Astrocyte (in vitro differentiated cells and primary cell): ENCODE results near the gene NLRP8. TPM values are rescaled to one million over a fixed set of nuclear protein-coding genes. Genes with fewer than 3 reads are reported as not detected.

ENCODE experiments used
- DNase-seq: peaks from one replicate; pipeline ENCODE4 v3.0.0-alpha.2; 2010; ENCODE audit warnings: low read depth
- FAIRE-seq: peaks from 2 replicates; lab custom pipeline; 2011; peaks lifted over from hg19 to GRCh38; lab: Jason Lieb, UNC
- H2AFZ ChIP-seq: 2 replicates; pipeline ENCODE4 v1.6.0; 2012; ENCODE audit warnings: low read depth, low read length, inconsistent platforms
- H3K27ac ChIP-seq: 2 replicates; pipeline ENCODE4 v1.5.1; 2011; ENCODE audit warnings: low read depth, low read length, inconsistent platforms
- H3K27me3 ChIP-seq: 2 replicates; pipeline ENCODE4 v1.6.0; 2011; ENCODE audit warnings: low read length, inconsistent platforms; ENCODE audit not compliant: insufficient read depth
- H3K36me3 ChIP-seq: 2 replicates; pipeline ENCODE4 v1.5.1; 2011; ENCODE audit warnings: low read length, inconsistent platforms; ENCODE audit not compliant: insufficient read depth
- H3K4me1 ChIP-seq: 2 replicates; pipeline ENCODE4 v1.5.1; 2011; ENCODE audit warnings: low read length, inconsistent platforms; ENCODE audit not compliant: insufficient read depth
- H3K4me2 ChIP-seq: 2 replicates; pipeline ENCODE4 v1.6.0; 2012; ENCODE audit warnings: low read length, inconsistent platforms
- H3K4me3 ChIP-seq: 2 replicates; pipeline ENCODE4 v1.5.1; 2011; ENCODE audit warnings: low read depth, mild to moderate bottlenecking, low read length, inconsistent platforms; ENCODE audit not compliant: insufficient read depth
- H3K79me2 ChIP-seq: 2 replicates; pipeline ENCODE4 v1.6.0; 2012; ENCODE audit warnings: mild to moderate bottlenecking, low read length, inconsistent platforms; ENCODE audit not compliant: insufficient read depth
- H3K9ac ChIP-seq: 2 replicates; pipeline ENCODE4 v1.6.0; 2012; ENCODE audit warnings: mild to moderate bottlenecking, low read length, inconsistent platforms
- H3K9me3 ChIP-seq: 2 replicates; pipeline ENCODE4 v1.5.1; 2012; ENCODE audit warnings: low read depth, mild to moderate bottlenecking, low read length, inconsistent platforms; ENCODE audit not compliant: insufficient read depth
- H4K20me1 ChIP-seq: 2 replicates; pipeline ENCODE4 v1.6.0; 2012; ENCODE audit warnings: low read length, inconsistent platforms; ENCODE audit not compliant: insufficient read depth
- H3K27ac Mint-ChIP-seq: one replicate; pipeline ENCODE4 v1.8.0; 2021; ENCODE audit warnings: mild to moderate bottlenecking, mixed read lengths; ENCODE audit not compliant: unreplicated experiment
- H3K27me3 Mint-ChIP-seq: one replicate; pipeline ENCODE4 v1.8.0; 2021; ENCODE audit warnings: low read depth, mixed read lengths; ENCODE audit not compliant: unreplicated experiment
- H3K36me3 Mint-ChIP-seq: one replicate; pipeline ENCODE4 v1.8.0; 2021; ENCODE audit warnings: low read depth, mixed read lengths; ENCODE audit not compliant: unreplicated experiment
- H3K4me1 Mint-ChIP-seq: one replicate; pipeline ENCODE4 v1.8.0; 2021; ENCODE audit warnings: low read depth, mixed read lengths; ENCODE audit not compliant: unreplicated experiment
- H3K4me3 Mint-ChIP-seq: one replicate; pipeline ENCODE4 v1.8.0; 2021; ENCODE audit warnings: mild to moderate bottlenecking, moderate library complexity, mixed read lengths; ENCODE audit not compliant: unreplicated experiment
- H3K9me3 Mint-ChIP-seq: one replicate; pipeline ENCODE4 v1.8.0; 2021; ENCODE audit warnings: mild to moderate bottlenecking, mixed read lengths; ENCODE audit not compliant: unreplicated experiment
- CTCF ChIP-seq: IDR thresholded peaks from 2 replicates; pipeline ENCODE4 v1.5.1; 2011; ENCODE audit warnings: low read depth, mild to moderate bottlenecking, inconsistent platforms, low read length, moderate library complexity; ENCODE audit not compliant: insufficient read depth
- EZH2 ChIP-seq: IDR thresholded peaks from 2 replicates; pipeline ENCODE4 v1.6.1; 2012; ENCODE audit warnings: mild to moderate bottlenecking, low read length, inconsistent platforms; ENCODE audit not compliant: insufficient read depth
- total RNA-seq: library from RNA; stranded (reverse); gene quantifications from 2 replicates; pipeline ENCODE4 v1.2.1, GENCODE V29; 2021

Gene NLRP8
- total RNA-seq, 1 donor from 2014 or later: not detected

GRCh38 chr19:56026769-56027168 lies 79.1 kb downstream of the NLRP8 start:
- H3K36me3 Mint-ChIP-seq: no peaks in the 10 kb centered on the region
- H3K79me2 ChIP-seq: no peaks in the 10 kb centered on the region
- no peaks in the 10 kb centered on the region for H3K4me1 Mint-ChIP-seq
- TF ChIP-seq EZH2 (no peak), CTCF (no peak)
- H3K4me3 ChIP-seq: no peak overlapping the region
- H3K9me3 Mint-ChIP-seq: peaks cover 18% of the 10 kb centered on the region
- no peak overlapping the region for H3K9ac ChIP-seq
- H3K27ac Mint-ChIP-seq: no peak overlapping the region
- no peak overlapping the region for H3K4me3 Mint-ChIP-seq
- DNase-seq (no peak), FAIRE-seq (no peak)
- H2AFZ ChIP-seq: no peak overlapping the region
- no peaks in the 10 kb centered on the region for H4K20me1 ChIP-seq
- H3K27me3 ChIP-seq: no peaks in the 10 kb centered on the region
- H3K4me2 ChIP-seq: no peak overlapping the region
- no peaks in the 10 kb centered on the region for H3K36me3 ChIP-seq
- H3K9me3 ChIP-seq: peaks cover 16% of the 10 kb centered on the region
- no peak overlapping the region for H3K27ac ChIP-seq
- no peaks in the 10 kb centered on the region for H3K27me3 Mint-ChIP-seq
- H3K4me1 ChIP-seq: no peaks in the 10 kb centered on the region

Other genes with a start within 250 kb of the NLRP8 start
- not detected in 2 replicates for gene NLRP9, start 209.4 kb upstream of the NLRP8 start, total RNA-seq
- 0.43 TPM in 1 of 2 replicates, not detected in the other for gene RFPL4A, start 188.7 kb upstream of the NLRP8 start, total RNA-seq
- gene RFPL4AL1, start 178.7 kb upstream of the NLRP8 start, total RNA-seq: not detected in 2 replicates
- gene NLRP11, start 115.8 kb upstream of the NLRP8 start, total RNA-seq: not detected in 2 replicates
- gene NLRP4, start 111.3 kb upstream of the NLRP8 start, total RNA-seq: not detected in 2 replicates
- gene NLRP13, start 15.5 kb upstream of the NLRP8 start, total RNA-seq: not detected in 2 replicates
- gene NLRP5, start 38.9 kb downstream of the NLRP8 start, total RNA-seq: not detected in 2 replicates
- 35.0 and 36.3 TPM in 2 replicates for gene ZNF787, start 173.5 kb downstream of the NLRP8 start, total RNA-seq
- 34.7 and 34.8 TPM in 2 replicates for gene ZNF444, start 193.5 kb downstream of the NLRP8 start, total RNA-seq
- not detected in 2 replicates for gene GALP, start 228.2 kb downstream of the NLRP8 start, total RNA-seq
- gene ZSCAN5B, start 250.0 kb downstream of the NLRP8 start, total RNA-seq: not detected in 2 replicates